ENCODE measurements around the gene CDH22.

Gene CDH22

GRCh38 chr20:46212252-46212651 lies 96.0 kb downstream of the CDH22 start:
- DNase-seq: no peak

GRCh38 chr20:46211331-46211722 lies 97.0 kb downstream of the CDH22 start:
- no peak for DNase-seq

- no peak for DNase-seq
These were observed 97.5 kb downstream of the CDH22 start for GRCh38 chr20:46210672-46211330.

- no peak for DNase-seq
These were observed 98.2 kb downstream of the CDH22 start for GRCh38 chr20:46209930-46210671.

GRCh38 chr20:46207793-46208192 lies 100.5 kb downstream of the CDH22 start:
- no peak for DNase-seq

GRCh38 chr20:46206992-46207549 lies 101.2 kb downstream of the CDH22 start:
- no peak for DNase-seq

GRCh38 chr20:46206025-46206424 lies 102.3 kb downstream of the CDH22 start:
- no peak for DNase-seq

- no peak for DNase-seq
These were observed 102.9 kb downstream of the CDH22 start for GRCh38 chr20:46205349-46205748.

GRCh38 chr20:46204594-46205186 lies 103.6 kb downstream of the CDH22 start:
- DNase-seq: peak; percentile 45

- peak in 1 of 2 experiments; percentile 21 for DNase-seq
These were observed 104.8 kb downstream of the CDH22 start for GRCh38 chr20:46203510-46203837.

- no peak for DNase-seq
These were observed 105.4 kb downstream of the CDH22 start for GRCh38 chr20:46202766-46203509.

- DNase-seq: no peak
These were observed 107.4 kb downstream of the CDH22 start for GRCh38 chr20:46200582-46201570.

GRCh38 chr20:46199198-46199597 lies 109.1 kb downstream of the CDH22 start:
- DNase-seq: no peak

GRCh38 chr20:46196990-46197389 lies 111.3 kb downstream of the CDH22 start:
- no peak for DNase-seq

- no peak for DNase-seq
These were observed 112.8 kb downstream of the CDH22 start for GRCh38 chr20:46195264-46196036.

- DNase-seq: no peak
These were observed 113.9 kb downstream of the CDH22 start for GRCh38 chr20:46194409-46194808.

- DNase-seq: no peak
These were observed 115.8 kb downstream of the CDH22 start for GRCh38 chr20:46192376-46192944.

- no peak for DNase-seq
These were observed 116.7 kb downstream of the CDH22 start for GRCh38 chr20:46191611-46192010.

GRCh38 chr20:46191168-46191540 lies 117.1 kb downstream of the CDH22 start:
- DNase-seq: no peak

GRCh38 chr20:46190478-46191167 lies 117.7 kb downstream of the CDH22 start:
- DNase-seq: no peak
